ENCODE results near the gene FBXO24. TPM values are rescaled to one million over a fixed set of nuclear protein-coding genes. Genes with fewer than 3 reads are reported as not detected.
A peak's percentile ranks its signal among the peaks of the same experiment; 100 is the strongest.

Gene FBXO24
- total RNA-seq, 1 experiment from 2014 or later, result 1.2 TPM

- Histone ChIP-seq H3K4me3 (no peak overlapping the region), H3K9me3 (no peaks in the 10 kb centered on the region), H3K36me3 (no peaks in the 10 kb centered on the region), H3K27me3 (no peaks in the 10 kb centered on the region)
- no peak for DNase-seq
Observed at GRCh38 chr7:100580466-100581283, 5.5 kb upstream of the FBXO24 start.

GRCh38 chr7:100582041-100582579 lies 4.0 kb upstream of the FBXO24 start:
- H3K36me3 ChIP-seq, result no peaks in the 10 kb centered on the region

GRCh38 chr7:100582650-100583049 lies 3.5 kb upstream of the FBXO24 start:
- Histone ChIP-seq H3K9me3 (no peaks in the 10 kb centered on the region), H3K27me3 (no peaks in the 10 kb centered on the region), H3K4me3 (no peak overlapping the region), H3K36me3 (no peaks in the 10 kb centered on the region)
- DNase-seq, result no peak

More at GRCh38 chr7:100582041-100582579, 4.0 kb upstream of the FBXO24 start:
- no peak overlapping the region for H3K4me3 ChIP-seq
- no peaks in the 10 kb centered on the region for H3K27me3 ChIP-seq
- no peaks in the 10 kb centered on the region for H3K9me3 ChIP-seq
- DNase-seq, result no peak

DNA sequence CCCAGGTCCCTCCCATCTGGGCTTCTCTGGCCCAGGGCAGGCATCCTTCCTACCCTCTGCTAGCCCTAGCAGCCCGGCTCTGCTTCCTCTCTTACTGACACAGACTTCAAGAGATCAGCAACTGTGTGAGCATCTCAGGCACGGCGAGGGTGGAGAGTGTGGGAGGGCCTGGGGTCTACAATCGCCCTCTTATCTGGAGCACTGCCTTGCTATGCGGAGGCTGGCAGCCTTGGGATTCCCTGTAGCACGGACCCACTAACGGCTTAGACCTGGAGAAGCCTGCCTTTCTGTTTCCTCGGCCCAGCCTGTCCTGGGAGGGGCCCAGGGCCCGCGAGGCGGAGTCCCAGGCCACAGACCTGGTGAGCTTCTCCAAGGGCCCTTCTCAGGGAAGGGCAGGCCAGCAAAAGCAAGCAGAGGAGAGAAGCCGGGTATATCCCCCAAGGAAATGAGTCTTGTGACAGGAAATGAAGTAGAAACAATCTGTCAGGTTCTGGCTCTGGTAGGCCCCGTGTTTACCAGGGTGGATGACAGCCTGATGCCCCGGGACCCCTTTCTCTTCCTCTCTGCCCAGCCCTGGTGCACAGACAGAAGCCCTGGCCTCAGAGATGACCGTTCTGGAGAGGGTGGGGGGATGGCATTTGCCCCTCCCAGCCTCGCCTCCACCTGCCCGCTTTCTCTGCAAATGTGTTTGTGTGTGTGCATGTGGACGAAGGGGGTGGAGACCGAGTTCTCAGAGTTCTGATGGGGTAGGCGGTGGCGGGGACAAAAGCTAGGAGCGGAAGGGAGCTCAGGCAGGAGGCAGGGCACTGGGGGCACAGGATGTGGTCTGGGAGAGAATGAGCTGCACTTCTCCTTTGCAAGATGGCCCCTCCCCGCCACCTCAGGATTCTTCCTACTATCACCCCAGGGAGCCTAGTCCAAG lies 2.7 kb upstream of the FBXO24 start:
- DNase-seq, result no peak
- Histone ChIP-seq H3K27me3 (no peaks in the 10 kb centered on the region), H3K9me3 (no peaks in the 10 kb centered on the region), H3K4me3 (no peak overlapping the region), H3K36me3 (no peaks in the 10 kb centered on the region)

DNA sequence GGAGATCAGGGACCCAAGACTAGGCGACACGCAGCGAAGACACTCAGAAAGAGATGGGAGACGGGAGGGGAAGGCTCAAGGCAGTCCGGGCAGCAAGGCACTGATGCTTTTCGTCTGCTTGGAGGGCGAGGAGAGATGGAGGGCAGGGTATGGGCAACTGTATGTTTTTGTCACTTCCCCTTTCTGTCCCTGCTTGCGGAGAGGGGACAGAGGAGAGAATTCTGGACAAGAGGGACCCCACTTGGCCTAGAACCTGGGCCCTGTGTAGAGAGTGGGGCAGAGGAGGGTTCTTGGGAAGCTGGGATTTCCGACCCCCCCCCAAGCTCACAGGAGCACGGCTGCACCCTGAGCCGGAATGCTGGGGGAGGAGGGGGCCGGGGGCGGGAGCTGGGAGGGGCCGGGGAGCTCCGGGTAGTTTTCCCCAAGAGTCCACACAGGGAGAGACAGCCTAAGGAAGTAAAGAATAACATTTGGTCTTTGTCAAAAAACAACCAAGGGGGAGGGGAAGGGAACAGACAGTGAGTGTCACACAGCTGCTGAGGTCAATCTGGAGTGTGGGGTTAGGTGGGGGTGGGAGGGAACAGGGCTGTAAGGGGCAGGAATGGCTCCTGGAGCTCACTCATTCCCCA lies 2.0 kb upstream of the FBXO24 start:
- Histone ChIP-seq H3K27me3 (no peaks in the 10 kb centered on the region), H3K4me3 (no peak overlapping the region), H3K36me3 (no peaks in the 10 kb centered on the region), H3K9me3 (no peaks in the 10 kb centered on the region)
- no peak for DNase-seq

GRCh38 chr7:100584683-100585510 lies 1.2 kb upstream of the FBXO24 start:
- Histone ChIP-seq H3K36me3 (no peaks in the 10 kb centered on the region), H3K27me3 (no peaks in the 10 kb centered on the region), H3K4me3 (peak overlapping the region; percentile 88), H3K9me3 (no peaks in the 10 kb centered on the region)
- DNase-seq, result no peak

DNA sequence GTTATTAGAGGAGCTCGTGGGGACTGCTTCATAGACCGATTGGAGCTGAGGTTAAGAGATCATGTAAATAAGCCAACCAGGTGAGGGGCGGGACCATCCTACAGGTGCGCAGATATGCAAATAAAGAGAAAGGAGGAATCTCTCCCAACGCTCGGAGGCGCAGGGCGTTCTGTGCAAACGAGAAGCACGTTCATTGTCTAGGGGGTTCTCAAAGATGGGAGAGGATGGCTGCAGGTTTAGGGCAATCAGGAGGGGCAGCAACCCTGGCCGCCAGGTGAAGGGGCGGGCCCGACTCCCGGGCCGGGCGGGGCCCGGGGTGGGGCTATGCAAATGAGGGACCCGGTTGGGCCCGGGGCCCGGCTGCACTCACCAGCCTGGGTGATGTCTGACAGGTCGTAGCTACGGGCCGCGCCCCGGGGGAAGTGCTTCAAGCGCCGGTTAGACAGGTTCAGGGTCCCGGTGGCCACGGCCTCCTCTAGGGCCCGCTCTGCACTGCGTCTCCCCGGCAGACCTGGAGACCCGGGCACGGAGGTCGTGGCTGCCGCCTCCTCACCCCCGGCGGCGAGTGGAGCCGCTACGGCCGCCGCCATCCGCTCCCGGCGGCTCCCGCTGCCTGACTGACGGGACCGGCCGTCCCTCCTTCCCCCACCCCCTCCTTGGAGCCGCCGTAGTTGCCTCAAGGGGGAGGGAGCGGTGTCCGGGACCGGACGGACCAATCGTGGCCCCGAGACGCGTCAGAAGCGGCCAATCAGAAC lies 440 bp upstream of the FBXO24 start, which contains the start of gene LRCH4:
Gene LRCH4 (minus strand): TSS at position 619 of the 755 bp plus-strand sequence. CDS start 29 bp downstream, at position 590.
- no peaks in the 10 kb centered on the region for H3K27me3 ChIP-seq
- H3K9me3 ChIP-seq, result no peaks in the 10 kb centered on the region
- peak within 1 kb of the TSS; percentile 88 for H3K4me3 ChIP-seq
- DNase-seq, result peak; percentile 15
- H3K36me3 ChIP-seq, result no peaks in the 10 kb centered on the region

GRCh38 chr7:100588438-100588837 lies 2.3 kb downstream of the FBXO24 start:
- H3K4me3 ChIP-seq, result no peak overlapping the region
- H3K27me3 ChIP-seq, result no peaks in the 10 kb centered on the region
- no peak for DNase-seq
- H3K36me3 ChIP-seq, result no peaks in the 10 kb centered on the region
- no peaks in the 10 kb centered on the region for H3K9me3 ChIP-seq

DNA sequence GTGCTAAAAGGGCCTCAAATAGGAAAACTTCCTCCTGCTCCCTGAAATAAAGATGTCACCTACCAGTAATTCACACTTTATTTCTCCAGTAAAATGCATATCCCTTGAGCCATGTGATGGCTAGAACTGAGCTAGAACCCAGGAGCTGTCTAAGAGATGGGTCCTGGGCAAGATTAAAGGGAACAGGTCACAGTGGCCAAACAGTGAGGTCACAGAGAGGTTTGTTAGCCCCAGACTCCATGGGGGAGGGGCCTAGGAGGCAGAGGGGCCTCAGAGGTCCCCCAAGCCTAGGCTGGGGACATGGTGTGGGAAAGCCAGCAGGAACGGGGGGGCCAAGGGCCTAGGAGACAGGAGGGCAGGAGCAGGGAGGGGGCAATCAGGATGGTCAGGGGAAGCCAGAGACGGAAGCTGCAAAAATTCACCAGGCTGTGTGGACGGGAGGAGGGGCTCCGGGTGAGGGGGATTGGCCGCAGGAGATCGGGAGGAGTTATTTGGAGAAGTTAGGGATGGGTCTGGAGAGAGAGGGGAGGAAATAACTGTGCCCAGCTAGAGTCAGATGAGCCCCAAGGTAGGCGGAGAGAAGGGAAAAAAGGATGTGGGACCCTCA lies 3.3 kb downstream of the FBXO24 start:
- DNase-seq, result no peak
- no peaks in the 10 kb centered on the region for H3K36me3 ChIP-seq
- H3K9me3 ChIP-seq, result no peaks in the 10 kb centered on the region
- no peak overlapping the region for H3K4me3 ChIP-seq
- H3K27me3 ChIP-seq, result no peaks in the 10 kb centered on the region

GRCh38 chr7:100590077-100590737 lies 4.1 kb downstream of the FBXO24 start:
- DNase-seq, result no peak
- no peak overlapping the region for H3K4me3 ChIP-seq
- H3K9me3 ChIP-seq, result no peaks in the 10 kb centered on the region
- no peaks in the 10 kb centered on the region for H3K27me3 ChIP-seq
- no peaks in the 10 kb centered on the region for H3K36me3 ChIP-seq

DNA sequence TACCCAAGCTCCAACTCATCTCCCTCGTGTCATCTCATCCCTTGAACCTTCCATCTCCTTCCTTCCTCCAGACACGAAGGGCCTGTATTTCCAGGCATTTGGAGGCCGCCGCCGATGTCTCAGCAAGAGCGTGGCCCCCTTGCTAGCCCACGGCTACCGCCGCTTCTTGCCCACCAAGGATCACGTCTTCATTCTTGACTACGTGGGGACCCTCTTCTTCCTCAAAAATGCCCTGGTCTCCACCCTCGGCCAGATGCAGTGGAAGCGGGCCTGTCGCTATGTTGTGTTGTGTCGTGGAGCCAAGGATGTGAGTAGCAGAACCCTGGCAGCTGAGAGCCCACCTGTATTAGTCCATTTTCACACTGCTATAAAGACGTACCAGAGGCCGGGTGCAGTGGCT lies 5.5 kb downstream of the FBXO24 start:
- H3K9me3 ChIP-seq, result no peaks in the 10 kb centered on the region
- DNase-seq, result no peak
- H3K4me3 ChIP-seq, result no peak overlapping the region
- H3K36me3 ChIP-seq, result no peaks in the 10 kb centered on the region
- no peaks in the 10 kb centered on the region for H3K27me3 ChIP-seq

- Histone ChIP-seq H3K36me3 (no peaks in the 10 kb centered on the region), H3K9me3 (no peaks in the 10 kb centered on the region), H3K27me3 (no peaks in the 10 kb centered on the region), H3K4me3 (no peak overlapping the region)
- no peak for DNase-seq
Observed at GRCh38 chr7:100595188-100595587, 9.1 kb downstream of the FBXO24 start.

DNA sequence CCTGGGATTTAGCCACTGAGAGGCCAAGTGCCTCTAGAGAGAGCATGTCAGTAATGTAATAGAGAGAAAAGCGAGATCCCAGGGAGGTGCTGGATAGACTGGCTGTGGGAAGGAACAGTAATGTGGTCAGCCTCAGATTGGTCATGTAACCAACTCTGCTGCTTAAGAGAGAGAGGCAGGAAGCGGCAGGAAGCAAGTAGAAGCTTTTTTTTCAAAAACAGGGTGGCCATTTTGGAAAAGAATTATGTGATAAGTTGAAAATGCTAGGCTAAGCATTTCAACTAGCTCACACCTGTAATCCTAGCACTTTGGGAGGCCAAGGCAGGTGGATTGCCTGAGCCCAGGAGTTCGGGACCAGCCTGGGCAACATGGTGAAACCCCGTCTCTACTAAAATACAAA lies 12.3 kb downstream of the FBXO24 start:
- Histone ChIP-seq H3K9me3 (no peaks in the 10 kb centered on the region), H3K27me3 (no peaks in the 10 kb centered on the region), H3K4me3 (no peak overlapping the region), H3K36me3 (no peaks in the 10 kb centered on the region)
- DNase-seq, result no peak

GRCh38 chr7:100599911-100600729 lies 14.0 kb downstream of the FBXO24 start:
- Histone ChIP-seq H3K9me3 (no peaks in the 10 kb centered on the region), H3K4me3 (no peak overlapping the region), H3K36me3 (no peaks in the 10 kb centered on the region; the same call in 1 of the 2 replicates), H3K27me3 (no peaks in the 10 kb centered on the region)
- DNase-seq, result no peak

All from MG63 (cell line).